GM08714 (cell line): Measurements from ENCODE around the gene AHNAK2.

Experiments used
- H3K4me3 ChIP-seq: fragments of 200-500 bp; sonication (Bioruptor generic); 2 replicates; pipeline ENCODE4 v1.5.1; 2014; ENCODE audit warnings: mild to moderate bottlenecking, low read length, inconsistent platforms
- ZNF274 ChIP-seq: IDR thresholded peaks from 2 replicates; pipeline ENCODE4 v1.6.1; 2012; ENCODE audit warnings: mild to moderate bottlenecking, low read depth, low read length

Gene AHNAK2

GRCh38 chr14:104939666-104940410, 38.3 kb downstream of the AHNAK2 start:
- no peak overlapping the region for H3K4me3 ChIP-seq
- TF ChIP-seq ZNF274: no peak

GRCh38 chr14:104938960-104939359, 39.2 kb downstream of the AHNAK2 start:
- TF ChIP-seq ZNF274: no peak
- H3K4me3 ChIP-seq: no peak overlapping the region

GRCh38 chr14:104938436-104938835, 39.7 kb downstream of the AHNAK2 start:
- H3K4me3 ChIP-seq: no peak overlapping the region
- no peak for TF ChIP-seq ZNF274

GRCh38 chr14:104937694-104938365, 40.3 kb downstream of the AHNAK2 start:
- TF ChIP-seq ZNF274: no peak

GRCh38 chr14:104937161-104937560, 41.0 kb downstream of the AHNAK2 start:
- H3K4me3 ChIP-seq: no peak overlapping the region
- no peak for TF ChIP-seq ZNF274

More at GRCh38 chr14:104937694-104938365, 40.3 kb downstream of the AHNAK2 start:
- H3K4me3 ChIP-seq: no peak overlapping the region

- TF ChIP-seq ZNF274: no peak
- no peak overlapping the region for H3K4me3 ChIP-seq
Observed at GRCh38 chr14:104936361-104937155, 41.6 kb downstream of the AHNAK2 start.

GRCh38 chr14:104935955-104936354, 42.2 kb downstream of the AHNAK2 start:
- no peak for TF ChIP-seq ZNF274

GRCh38 chr14:104935026-104935650, 43.0 kb downstream of the AHNAK2 start:
- no peak overlapping the region for H3K4me3 ChIP-seq
- TF ChIP-seq ZNF274: no peak

More at GRCh38 chr14:104935955-104936354, 42.2 kb downstream of the AHNAK2 start:
- no peak overlapping the region for H3K4me3 ChIP-seq

GRCh38 chr14:104933746-104934733, 44.1 kb downstream of the AHNAK2 start:
- no peak for TF ChIP-seq ZNF274
- H3K4me3 ChIP-seq: no peak overlapping the region

- peak overlapping the region; percentile 32; the same call in 1 of the 2 replicates for H3K4me3 ChIP-seq
Observed at GRCh38 chr14:104932676-104933631, 45.2 kb downstream of the AHNAK2 start.

GRCh38 chr14:104931771-104932675, 46.2 kb downstream of the AHNAK2 start:
- TF ChIP-seq ZNF274: no peak
- H3K4me3 ChIP-seq: no peak overlapping the region

More at GRCh38 chr14:104932676-104933631, 45.2 kb downstream of the AHNAK2 start:
- TF ChIP-seq ZNF274: no peak
